ENCODE results near the gene NECAB3.
"Not testable (repeated sequence)": the region's sequence is repeated elsewhere in the genome, so short reads cannot be mapped to it uniquely, and the experiment has no call there.

Gene NECAB3, protein sequence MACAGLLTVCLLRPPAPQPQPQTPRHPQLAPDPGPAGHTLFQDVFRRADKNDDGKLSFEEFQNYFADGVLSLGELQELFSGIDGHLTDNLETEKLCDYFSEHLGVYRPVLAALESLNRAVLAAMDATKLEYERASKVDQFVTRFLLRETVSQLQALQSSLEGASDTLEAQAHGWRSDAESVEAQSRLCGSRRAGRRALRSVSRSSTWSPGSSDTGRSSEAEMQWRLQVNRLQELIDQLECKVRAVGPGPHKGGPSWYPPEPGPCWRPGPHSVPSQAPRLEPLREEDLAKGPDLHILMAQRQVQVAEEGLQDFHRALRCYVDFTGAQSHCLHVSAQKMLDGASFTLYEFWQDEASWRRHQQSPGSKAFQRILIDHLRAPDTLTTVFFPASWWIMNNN

DNA sequence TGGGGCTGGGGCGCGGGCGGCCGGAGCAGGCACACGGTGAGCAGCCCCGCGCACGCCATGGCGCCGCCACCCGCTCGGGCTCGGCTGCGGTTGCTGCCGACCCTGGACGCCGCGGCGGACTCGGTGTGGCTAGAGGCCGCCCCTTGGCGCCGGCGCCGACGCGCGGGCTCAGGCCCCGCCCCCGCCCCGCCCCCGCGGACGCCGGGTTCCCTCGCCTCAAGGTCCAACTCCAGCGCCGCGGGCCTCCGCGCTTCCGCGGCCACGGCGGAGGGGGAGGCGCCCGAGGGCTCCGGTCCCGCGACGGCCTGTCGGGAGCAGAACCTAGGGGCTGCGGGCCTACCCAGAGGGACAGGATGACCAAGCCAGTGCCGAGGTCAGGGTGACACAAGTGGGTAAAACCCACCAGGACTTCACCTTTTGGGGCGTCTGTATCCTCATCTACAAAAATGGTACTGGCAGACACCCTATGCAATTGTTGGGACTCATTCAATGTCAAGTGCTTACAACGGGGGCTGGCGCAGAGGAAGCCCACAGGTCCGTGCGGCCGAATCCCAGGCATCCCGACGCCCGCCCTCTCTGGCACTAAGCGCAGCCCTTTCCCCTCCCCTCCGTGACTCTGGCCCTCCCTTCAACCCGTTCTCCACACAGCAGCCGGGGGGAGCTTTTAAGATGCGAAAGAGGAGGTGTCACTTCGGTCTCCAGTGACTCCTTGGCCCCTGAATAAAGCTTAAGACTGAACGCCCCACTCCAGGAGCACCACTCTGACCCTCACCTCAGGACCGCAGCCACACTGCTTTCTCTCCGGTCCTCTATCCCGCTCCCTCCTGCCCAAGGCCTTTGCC is at the start of gene NECAB3:
NECAB3 (minus strand) TSS at position 135 of the 842 bp plus-strand sequence; CDS start at position 59, 76 bp downstream.
- peak; percentile 91 for DNase-seq (ENCODE audit: low read depth, low spot score)

DNA sequence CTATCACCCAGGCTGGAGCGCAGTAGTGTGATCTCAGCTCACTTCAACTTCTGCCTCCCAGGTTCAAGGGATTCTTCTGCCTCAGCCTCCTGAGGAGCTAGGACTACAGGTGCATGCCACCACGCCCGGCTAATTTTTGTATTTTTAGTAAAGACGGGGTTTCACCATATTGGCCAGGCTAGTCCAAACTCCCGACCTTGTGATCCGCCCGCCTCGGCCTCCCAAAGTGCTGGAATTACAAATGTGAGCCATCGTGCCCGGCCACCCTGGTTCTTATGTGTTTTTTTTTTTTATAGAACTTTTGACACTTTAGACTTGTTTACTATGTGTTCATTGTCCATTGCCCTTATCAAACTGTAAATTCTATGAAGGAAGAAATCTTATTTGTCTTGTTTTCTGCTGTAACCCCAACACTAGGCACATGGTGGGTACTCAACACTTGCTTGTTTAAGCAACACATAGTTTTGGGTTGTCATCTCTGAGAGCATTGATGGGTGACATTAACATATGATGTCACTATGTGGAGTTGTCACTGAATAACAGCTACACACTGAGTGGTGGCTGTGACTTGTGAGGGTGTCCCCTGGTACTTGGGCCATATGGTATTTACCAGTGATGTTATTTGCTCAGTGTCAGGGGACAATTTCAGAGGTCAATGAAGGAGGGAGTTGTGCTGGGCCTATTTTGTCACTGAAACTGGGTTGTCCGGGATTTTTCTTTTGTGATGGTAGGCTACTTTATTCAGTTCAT is 47.3 kb upstream of the NECAB3 start:
- DNase-seq (ENCODE audit: low read depth, low spot score): no peak

DNA sequence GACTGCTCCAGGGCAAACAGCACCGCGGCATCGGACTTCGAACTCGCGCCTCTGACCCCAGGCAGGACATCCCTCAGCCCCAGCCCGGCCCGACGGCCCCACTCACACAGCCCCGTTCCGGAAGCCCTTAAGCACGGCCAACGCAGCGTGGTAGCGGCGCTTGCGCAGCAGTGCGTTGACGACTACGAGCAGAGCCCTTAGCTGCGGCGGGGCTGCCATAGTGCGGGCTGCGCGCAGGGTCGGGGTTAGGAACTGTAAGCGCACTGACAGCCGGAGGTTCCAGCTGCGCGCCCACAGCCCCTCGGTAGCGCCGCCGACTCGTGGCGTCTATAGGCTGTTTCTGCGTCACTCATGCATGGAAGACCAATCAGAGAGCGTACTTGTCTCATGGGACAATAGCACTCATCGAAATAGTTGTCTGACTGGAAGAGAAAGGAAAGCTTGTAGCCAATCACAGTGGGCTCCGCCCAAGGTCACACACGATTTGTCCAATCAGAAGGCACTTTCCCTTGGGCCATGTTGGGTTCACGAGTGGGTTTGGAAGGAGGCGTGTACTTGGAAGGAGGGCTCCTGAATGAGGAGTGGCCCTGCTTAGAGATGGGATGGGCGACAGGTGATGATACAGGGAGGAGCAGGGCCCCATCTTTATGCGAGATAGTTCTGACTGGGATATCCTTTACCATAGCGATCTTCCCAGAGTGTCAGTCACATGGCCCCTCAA is 45.9 kb upstream of the NECAB3 start, which contains the start of gene PXMP4:
PXMP4 (minus strand) TSS at position 322 of the 721 bp plus-strand sequence; CDS start at position 219, 103 bp downstream.
- DNase-seq (ENCODE audit: low read depth, low spot score): peak; percentile 97

DNA sequence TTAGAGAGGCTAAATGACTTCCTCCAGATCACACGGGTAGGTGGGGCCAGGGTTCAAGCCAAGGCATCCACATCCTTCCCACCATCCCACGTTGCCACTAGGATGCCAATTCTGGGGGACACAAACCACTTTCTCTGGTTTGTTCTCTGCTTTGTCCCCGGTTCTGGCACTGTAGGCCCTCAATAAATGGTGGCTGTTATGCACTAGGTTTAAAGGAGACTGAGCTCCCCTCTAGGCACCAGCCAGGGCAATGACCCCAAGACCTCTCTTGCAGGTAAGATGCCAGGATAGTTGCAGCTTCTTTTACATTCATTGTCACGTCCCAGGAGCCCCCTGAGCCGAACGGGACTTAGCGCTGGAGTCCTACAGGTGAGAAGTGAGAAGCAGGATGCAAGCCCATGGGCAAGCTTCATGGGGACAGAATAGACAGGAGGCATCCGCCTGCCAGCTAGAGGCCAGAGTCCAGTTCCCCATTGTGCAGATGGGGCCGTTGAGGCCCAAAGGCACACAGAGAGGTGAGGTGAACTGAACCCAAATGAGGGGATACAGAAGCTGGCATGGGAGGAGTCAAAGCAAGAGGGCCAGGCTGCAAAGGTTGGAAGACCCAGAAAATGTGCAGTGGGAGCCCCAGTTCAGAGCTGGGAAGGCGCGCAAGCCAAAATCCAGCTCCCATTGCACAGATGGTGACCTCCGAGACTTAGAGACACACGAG is 45.2 kb upstream of the NECAB3 start:
- no peak for DNase-seq (ENCODE audit: low read depth, low spot score)

DNA sequence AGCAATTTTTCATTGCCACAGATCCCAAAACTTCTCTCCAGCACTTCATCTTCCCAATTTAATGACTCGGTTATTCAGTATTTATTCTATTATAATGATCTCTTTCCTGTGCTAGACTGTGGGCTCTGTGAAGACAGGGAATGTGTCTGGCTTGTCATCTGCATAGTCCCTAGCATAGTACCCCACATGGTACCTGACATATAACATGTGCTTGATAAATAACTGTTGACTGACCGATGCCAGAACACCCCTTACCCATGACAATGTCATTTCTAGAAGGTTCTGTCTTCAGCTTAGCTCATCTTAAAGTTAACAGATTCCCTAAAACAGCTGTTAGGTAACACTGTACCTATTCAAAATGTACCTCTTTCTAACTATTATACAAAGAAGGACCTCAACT is 42.3 kb upstream of the NECAB3 start:
- DNase-seq (ENCODE audit: low read depth, low spot score): no peak

DNA sequence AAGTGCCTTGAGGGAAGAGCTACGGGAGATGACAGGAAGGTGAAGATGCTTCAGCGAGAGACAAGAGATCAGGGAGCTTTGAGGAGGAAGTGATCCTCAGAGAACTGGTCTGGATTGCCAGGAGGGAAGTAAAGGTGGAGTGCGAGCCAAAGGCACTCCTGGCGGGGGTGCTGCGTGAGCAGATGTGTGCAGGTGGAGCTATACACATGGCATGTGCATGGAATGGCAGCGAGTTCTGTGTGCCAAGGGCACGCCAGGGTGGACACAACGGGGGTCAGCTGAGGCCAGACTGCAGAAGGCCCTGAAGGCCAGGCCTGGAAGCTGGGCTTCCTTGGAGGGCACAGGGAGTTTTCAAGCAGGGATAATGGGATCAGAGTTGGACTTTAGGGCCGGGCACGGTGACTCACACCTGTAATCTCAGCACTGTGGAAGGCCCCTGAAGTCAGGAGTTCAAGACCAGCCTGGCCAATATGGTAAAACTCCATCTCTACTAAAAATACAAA is 39.7 kb upstream of the NECAB3 start:
- no peak for DNase-seq (ENCODE audit: low read depth, low spot score)

DNA sequence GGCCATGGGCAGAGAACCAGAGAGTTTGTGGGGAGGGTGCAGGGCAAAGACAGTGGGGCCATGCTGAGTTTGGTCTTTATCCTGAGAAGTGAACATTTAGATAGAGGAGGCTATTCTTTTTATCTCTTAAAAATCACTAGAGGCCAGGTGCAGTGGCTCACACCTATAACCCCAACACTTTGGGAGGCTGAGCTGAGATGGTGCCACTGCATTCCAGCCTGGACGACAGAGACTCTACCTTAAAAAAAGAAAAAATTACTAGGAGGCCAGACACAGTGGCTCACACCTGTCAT is 37.2 kb upstream of the NECAB3 start:
- DNase-seq (ENCODE audit: low read depth, low spot score): no peak

DNA sequence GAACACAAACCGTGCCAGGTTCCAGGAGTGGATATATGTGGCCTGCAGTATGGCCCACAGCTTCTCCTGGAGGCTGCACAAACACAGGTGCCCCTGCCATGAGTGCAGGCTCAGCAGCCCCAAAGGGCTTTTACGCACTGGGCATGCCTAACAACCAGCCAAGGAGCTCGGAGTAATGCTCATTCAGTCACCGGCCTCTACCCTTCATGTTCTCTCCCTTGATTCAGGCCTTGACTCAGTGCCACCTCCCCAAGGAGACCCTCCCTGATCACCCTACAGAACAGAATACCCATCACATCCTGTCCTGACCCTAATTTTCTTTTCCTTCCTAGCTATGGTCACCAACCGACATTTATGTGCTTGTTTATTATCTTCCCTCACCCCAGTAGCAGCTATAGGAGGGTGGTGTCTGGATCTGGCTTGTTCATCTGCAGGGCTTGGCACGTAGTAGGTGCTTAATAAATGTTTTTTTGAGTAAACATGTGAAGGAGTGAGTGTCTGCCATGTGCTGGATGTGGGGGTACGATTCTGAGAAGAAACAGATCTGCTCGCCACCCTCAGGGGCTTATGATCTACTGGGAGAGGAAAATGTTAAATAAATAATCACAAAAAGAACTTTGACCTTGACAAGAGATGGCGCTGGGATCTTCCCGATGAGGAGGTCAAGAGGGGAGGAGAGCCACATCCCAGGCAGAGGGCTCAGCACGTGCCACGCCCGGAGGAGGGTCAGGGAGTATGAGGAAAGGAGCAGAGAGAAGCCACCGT is 36.6 kb upstream of the NECAB3 start:
- DNase-seq (ENCODE audit: low read depth, low spot score): no peak

DNA sequence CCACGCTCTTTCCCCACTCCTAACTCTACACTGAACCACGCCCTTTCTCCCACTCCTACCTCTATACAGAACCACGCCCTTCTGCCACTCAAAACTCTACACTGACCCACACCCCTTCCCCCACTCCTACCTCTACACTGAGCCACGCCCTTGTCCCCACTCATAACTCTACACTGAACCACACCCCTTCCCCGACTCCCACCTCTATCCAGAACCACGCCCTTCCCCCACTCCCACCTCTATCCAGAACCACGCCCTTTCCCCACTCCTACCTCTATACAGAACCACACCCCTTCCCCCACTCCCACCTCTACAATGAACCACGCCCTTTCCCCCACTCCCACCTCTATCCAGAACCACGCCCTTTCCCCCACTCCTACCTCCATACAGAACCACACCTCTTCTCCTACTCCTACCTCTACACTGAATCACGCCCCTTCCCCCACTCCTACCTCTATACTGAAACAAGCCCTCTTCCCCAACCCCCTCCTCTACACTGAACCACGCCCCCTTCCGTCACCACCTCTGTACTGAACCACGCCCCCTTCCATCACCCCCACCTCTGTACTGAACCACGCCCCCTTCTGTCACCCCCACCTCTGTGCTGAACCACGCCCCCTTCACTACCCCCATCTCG is 35.8 kb upstream of the NECAB3 start:
- no peak for DNase-seq (ENCODE audit: low read depth, low spot score)

DNA sequence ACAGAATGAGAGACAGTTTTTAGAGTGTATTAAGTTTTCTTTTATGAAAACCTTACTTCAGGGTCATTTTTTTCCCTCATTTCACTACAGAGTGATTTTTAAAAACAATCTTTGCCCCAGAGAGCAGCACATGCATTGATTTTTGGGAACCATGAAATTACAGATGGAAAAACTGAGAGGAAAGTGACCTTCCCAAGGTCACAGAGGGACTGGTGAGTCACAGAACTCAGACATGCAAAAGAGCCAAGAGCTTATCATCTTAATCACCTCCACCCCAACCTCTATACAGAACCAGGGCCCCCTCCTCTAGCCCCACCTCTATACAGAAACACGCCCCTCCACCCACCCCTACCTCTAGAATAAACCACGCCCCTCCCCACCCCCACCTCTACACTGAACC is 35.2 kb upstream of the NECAB3 start:
- no peak for DNase-seq (ENCODE audit: low read depth, low spot score)

DNA sequence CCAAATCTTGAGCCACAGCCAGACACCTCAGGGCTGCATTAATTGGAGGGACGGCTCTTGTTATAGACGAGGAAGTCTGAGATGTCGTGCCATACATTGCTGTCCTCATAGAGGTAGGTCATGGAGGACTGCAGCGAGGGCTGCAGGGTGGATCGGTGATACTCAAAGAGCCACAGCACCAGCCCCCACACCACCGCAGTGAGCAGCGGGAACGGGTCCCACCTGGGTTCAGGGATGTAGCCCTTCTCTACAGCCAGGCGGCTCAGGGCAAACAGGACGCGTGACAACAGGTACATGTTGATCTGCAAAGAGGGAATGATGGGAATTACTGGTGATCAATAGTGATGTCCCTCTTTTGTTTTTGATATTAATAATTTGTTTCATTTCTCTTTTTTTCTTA is 33.4 kb upstream of the NECAB3 start:
- DNase-seq (ENCODE audit: low read depth, low spot score): no peak

DNA sequence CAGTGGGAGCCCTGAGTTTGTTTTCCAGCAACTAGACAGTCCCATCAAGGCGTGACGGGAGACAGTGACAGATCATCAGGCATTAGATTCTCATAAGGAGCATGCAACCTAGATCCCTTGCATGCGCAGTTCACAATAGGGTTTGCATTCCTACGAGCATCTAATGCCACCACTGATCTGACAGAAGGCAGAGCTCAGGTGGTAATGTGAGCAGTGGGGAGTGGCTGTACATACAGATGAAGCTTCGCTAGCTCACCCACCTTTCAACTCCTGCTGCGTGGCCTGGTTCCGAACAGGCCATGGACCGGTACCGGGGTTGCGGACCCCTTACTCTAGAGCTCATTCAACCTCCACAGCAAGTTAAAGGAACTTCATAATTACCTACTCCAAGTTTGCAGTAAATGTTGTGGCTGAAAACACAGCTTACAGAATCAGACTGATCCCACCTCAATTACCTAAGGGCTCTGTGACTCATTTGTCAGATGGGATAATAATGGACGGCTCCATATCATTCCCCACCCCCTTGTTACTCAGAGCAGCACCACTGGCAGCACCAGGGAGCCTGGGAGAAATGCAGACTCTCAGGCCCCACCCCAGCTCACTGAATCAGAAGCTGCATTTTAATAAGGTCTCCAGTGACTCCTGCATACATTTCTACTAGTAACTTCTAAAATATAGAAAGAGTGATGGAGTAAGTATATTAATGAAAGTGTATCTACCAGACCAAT is 30.1 kb upstream of the NECAB3 start:
- no peak for DNase-seq (ENCODE audit: low read depth, low spot score)

DNA sequence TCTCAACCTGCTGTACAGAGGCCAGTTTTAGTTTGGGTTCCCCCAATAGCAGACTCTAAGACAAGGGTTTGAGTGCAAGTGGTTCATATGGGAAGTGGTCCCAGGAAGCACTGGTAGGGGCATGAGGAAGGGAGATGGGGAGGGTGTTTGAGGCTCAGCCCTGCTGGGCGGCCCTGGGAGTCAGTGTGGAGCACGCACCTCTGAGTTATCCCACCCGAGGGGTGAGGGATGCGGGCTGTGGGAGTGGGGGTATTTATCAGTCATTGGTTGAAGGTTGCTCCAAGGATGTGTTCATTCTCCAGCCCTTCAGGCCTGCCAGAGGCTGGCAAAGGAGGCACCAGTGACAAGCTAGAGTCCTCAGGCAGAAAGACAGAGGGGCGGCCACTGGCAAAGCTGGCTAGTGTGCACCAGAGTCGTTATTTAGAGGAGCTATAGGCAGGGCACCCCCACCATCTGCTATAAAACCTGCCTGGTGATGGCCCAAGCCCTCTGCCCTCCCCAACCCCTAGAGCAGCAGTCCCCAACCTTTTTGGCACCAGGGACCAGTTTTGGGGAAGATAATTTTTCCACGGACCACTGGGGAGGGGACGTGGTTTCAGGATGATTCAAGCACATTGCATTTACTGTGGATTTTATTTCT is 29.4 kb upstream of the NECAB3 start:
- no peak for DNase-seq (ENCODE audit: low read depth, low spot score)

DNA sequence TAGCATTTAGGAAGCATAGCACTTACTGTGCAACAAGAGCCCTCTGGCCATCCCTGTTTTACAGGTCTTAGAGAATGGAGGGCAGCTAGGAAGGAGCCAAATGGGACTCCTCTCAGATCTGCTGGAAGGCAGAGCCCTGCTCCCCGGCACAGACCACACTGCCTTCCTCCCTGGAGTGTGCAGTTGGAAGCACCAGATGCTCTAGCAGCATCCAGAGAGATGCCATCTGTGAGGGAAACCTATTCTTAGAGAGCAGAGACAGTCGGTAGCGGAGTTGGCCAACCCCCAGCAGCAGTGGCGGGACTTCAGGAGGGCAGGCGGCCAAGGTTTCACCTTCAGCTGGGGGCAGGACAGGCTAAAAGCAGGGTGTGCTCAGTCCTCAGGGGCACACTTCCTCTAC is 28.6 kb upstream of the NECAB3 start:
- DNase-seq (ENCODE audit: low read depth, low spot score): no peak

DNA sequence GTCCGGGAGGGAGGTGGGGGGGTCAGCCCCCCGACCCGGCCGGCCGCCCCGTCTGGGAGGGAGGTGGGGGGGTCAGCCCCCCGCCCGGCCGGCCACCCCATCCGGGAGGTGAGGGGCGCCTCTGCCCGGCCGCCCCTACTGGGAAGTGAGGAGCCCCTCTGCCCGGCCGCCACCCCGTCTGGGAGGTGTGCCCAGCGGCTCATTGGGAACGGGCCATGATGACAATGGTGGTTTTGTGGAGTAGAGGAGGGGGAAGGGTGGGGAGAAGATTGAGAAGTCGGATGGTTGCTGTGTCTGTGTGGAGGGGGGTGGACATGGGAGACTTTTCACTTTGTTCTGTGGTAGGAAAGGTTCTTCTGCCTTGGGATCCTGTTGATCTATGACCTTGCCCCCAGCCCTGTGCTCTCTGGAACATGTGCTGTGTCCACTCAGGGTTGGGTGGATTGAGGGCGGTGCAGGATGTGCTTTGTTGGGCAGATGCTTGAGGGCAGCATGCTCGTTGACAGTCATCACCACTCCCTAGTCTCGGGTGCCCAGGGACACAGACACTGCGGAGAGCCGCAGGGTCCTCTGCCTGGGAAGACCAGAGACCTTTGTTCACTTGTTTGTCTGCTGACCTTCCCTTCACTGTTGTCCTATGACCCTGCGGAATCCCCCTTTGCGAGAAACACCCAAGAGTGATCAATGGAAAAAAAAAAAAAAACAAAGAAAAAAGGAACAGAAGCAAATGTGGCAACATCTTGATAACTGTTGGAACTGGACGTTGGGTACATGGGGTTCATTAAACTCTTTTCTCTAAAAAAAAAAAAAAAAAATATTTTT is 27.6 kb upstream of the NECAB3 start:
- DNase-seq (ENCODE audit: low read depth, low spot score): no peak

DNA sequence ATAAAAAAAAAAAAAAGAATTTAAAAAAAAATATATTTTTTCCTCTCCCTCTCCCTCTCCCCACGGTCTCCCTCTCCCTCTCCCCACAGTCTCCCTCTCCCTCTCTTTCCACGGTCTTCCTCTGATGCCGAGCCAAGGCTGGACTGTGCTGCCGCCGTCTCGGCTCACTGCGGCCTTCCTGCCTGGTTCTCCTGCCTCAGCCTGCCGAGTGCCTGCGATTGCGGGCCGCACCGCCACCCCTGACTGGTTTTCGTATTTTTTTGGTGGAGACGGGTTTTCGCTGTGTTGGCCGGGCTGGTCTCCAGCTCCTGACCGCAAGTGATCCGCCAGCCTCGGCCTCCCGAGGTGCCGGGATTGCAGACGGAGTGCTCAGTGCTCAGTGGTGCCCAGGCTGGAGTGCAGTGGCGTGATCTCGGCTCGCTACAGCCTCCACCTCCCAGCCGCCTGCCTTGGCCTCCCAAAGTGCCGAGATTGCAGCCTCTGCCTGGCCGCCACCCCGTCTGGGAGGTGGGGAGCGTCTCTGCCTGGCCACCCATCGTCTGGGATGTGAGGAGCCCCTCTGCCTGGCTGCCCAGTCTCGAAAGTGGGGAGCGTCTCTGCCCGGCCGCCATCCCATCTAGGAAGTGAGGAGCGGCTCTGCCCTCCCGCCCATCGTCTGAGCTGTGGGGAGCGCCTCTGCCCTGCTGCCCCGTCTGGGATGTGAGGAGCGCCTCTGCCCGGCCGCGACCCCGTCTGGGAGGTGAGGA is 26.6 kb upstream of the NECAB3 start:
- DNase-seq (ENCODE audit: low read depth, low spot score): not testable (repeated sequence)

DNA sequence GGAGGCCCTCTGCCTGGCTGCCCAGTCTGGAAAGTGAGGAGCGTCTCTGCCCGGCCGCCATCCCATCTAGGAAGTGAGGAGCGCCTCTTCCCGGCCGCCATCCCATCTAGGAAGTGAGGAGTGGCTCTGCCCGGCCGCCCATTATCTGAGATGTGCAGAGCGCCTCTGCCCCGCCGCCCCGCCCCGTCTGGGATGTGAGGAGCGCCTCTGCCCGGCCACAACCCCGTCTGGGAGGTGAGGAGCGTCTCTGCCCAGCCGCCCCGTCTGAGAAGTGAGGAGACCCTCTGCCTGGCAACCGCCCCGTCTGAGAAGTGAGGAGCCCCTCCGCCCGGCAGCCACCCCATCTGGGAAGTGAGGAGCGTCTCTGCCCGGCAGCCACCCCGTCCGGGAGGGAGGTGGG is 24.7 kb upstream of the NECAB3 start:
- not testable (repeated sequence) for DNase-seq (ENCODE audit: low read depth, low spot score)

Data from astrocyte of the hippocampus (primary cell).